HG02943 (cell line): Measurements from ENCODE around the gene GLMN.

Source experiments
- ATAC-seq: cut with Tn5 transposase; IDR thresholded peaks from one replicate; pipeline ENCODE4 v1.9.1; 2021; ENCODE audit warnings: mild to moderate bottlenecking, low read depth, moderate library complexity; ENCODE audit not compliant: unreplicated experiment

The GLMN gene

DNA sequence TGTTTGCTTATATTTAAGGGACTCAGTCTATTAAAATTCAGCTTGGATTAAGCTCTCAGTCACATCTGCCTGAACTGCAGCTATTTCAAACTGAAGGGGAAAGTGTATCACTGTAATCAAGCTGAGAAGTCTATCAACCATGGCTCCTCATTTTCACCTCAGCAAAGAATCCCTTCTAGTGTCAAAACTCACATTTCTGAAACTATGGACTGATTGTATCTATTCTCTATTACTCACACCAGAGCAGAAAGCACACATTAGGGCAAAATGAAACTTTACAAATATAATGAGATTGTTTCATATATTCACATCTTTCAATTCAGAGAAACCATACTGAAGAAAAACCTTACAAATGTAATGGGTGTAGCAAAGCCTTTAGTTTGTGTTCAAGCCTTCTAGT, 95.7 kb downstream of the GLMN start:
- no peak for ATAC-seq

DNA sequence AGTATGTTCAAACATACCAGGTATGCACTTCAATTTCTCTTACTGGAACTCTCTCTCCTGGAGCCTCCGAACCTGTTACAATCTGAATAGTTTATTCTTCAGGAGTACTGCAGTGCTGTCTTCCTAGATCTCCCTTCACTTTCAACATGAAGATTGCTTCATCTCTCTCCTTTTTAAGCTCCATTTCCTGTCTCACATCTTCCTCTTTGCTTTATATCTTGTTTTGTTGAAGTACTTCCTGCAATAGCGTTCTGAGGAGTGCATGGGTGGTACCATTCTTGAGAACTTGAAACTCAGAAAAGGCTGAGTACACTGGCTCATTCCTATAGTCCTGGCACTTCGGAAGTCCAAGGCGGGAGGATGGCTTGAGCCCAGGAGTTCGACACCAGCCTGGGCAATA, 96.8 kb downstream of the GLMN start:
- no peak for ATAC-seq
